Measurements from ENCODE around the gene ERG. TPM values are rescaled to one million over a fixed set of nuclear protein-coding genes. Genes with fewer than 3 reads are reported as not detected.

The ERG gene
- polyA plus RNA-seq, 10 donors, result 15.5 to 24.3 (median 19.6) TPM

DNA sequence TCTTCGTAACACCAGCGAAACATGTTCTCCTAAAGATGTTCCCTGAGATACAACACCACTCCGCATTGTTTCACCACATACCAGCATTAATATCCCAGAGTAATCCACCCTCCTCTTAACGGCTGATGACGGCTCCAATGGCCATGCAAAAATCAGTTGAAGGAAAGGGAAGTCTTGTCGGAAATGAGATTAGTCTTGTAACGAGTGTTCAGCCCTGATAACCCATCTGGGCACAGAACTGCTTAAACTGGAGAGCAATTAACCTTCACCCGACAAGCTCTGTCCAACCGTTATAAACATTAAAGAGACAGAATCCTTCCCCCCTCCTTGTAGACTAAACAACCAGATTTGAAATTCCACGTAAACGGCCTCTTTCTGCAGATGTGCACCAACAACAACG lies 21.9 kb downstream of the ERG start:
- DNase-seq, result no peak

DNA sequence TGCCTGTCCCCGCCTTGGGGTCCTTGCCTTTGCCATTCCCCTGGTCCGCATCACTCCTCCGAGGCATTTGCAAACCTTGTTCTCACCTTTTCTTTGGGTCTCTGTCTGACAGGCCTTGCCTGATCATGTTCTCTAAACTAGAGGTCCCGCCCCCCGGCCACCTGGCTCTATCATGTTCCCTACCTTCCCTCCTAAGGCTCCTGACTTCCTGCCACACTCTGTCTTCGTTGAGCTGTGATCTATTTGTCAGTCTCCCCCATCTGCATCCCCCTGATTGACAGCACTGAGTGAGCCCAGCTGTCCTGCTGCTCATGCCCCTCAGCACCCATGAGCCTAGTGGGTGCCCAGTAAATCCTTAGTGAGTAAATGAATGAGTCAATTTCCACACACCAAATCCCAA lies 22.8 kb downstream of the ERG start:
- DNase-seq, result no peak

DNA sequence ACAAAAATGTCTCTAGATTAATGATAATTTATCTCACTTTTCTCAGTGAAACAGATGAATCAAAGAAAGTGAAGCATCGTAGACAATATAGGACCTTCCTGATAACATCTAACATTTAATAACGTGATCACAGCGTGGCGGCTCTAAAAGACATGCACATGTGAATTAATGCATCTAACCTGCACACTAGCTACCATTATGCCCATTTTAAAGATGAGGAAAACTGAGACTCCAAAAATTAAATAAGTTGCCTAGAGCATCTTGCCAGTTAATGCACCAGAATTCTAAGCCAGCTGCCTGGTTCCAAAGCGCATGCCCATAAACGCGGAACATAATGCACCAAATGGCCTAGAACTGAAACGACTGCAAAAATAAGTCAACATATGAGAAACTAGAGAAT lies 23.5 kb downstream of the ERG start:
- DNase-seq, result no peak

DNA sequence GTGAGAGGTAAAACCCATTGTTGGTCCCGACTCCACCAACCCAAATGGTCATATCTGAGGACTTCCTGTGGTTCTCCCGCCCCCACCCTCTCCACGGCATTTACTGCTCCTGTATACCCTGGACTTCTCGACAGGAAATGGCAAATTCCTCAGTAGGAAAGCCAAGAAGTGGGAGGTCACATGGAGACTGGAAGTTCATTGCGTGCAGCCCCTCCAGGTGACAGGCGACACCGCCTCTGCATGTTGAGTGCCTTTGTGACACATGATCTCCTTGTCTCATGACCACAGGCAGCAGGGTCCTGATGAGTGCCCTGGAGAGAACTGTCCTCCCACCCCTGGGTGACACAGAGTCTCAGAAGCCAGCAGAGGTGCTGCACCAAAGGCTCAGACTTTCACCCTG lies 24.2 kb downstream of the ERG start:
- DNase-seq, result no peak

DNA sequence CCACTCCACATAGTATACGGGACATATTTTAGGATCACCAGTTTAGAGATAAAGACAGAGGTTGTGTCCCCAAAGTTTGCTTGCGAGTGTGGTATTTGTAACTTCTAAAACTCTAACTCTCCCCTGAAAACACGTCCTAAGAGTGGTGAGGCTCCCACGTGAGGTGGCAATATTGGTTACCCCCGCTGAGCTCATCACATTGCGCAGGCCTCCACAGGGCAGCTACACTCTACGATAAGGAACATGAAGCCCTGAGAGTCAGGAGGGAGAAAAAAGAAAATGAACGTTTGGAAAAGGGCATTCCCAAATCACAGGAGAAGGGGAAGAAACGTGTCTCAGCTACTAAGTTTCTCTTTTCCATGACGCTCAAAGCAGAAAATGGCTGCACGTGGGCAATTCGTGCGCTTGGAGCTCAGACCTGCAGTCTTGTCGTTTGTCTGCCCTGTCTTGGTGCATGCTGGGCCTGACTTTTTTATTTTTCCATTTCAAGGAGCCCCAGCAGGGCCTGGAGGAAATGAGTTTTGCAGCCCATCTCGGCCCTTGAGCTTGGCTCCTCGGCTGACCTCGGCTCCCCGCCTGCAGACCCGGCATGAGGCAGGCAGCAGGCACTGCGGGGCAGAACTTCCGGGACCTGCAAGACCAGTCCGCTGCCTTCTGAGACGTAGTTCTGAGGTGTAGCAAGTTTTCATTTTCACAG lies 25.7 kb downstream of the ERG start:
- DNase-seq, result peak in 1 of 3 donors; percentile 52

DNA sequence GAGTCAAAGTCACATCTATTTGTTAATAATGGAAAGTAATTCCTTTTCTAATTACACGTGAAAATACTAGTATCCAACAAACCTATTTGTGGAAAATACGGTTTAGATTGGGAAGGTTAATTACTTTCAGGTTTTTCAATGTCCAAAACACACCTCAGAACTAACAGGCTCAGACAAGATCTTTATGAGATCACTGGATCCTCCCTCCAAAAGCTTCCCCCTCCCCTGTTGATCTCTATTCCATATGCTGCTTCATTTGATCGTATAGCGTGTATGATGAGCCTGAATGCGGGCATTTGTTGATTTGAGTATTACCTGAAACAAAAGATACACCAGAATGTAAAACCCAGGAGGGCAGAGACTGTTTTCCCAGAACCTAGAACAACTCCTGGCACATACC lies 26.5 kb downstream of the ERG start:
- no peak for DNase-seq

DNA sequence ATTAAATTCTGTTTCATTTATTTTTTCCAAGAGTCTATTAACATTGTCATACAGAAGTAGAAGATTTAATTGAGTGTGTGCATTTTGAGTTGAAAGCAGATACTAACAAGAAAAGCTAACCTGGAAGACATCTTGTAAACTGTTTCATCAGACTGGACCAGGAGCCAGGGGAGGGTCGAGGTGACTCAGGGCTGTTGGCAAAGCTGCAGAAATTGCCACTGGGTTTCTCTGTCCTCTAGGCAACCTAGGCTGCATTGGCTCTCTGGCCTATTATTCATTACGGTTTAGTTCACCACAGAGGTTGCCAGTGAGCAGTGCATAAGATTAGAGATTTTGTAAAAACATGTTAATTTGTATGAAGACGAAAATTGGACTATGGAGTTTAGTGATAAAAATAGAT lies 27.5 kb downstream of the ERG start:
- DNase-seq, result no peak

DNA sequence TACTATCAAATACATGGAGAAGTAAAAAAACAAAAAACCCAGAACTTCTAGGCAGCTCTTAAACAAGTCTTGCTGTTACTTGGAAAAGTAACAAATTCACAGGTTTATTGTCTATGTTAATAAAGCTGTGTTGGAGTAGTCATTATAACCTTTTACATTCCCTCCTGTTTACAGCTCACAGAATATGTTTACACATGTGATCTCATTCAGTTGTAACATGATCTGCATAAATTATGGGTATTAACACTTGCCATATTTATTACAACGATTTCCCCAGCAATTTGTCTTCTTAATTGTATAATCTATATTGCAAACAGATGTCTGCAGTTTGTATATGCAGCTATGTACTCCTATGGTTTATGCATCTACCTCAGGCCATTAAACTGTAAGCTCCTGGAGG lies 28.6 kb downstream of the ERG start:
- DNase-seq, result no peak

DNA sequence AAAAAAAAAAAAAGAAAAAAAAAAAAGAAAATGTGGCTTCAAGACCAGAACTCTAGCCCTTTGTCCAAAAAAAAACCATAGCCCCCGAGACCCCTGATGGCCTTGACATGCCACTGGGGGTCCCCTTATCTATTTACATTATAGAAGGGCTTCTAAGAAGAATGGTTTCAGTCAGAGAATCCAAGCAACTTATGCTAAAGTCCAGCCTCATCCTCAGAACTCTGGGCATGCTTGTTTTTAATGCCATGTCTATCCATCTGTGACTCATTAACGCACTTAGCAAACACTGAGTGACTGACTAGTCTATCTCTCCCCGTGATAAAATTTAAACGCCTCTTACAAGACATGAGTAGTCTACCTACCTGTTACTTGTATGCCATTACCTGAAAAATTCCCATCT lies 29.3 kb downstream of the ERG start:
- DNase-seq, result no peak

DNA sequence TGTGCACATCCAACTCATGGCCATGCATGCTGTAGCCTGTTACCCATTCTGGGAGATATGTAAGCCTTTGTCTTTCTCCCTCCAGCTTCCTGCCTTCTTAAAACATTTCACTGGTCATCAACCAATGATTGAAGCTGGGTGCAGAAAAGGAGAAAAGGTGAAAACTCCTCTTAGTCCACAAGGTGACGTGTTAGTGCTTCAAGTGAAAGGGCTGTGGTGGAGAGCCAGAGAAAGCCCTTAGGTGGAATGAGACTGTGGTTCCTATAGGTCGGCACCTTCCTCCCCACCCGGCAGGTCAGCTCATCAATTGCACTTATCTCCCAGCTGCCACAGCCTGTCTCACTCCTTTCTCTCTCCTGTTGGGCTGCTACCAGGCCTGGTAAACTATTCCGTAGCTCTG lies 30.4 kb downstream of the ERG start:
- no peak for DNase-seq

DNA sequence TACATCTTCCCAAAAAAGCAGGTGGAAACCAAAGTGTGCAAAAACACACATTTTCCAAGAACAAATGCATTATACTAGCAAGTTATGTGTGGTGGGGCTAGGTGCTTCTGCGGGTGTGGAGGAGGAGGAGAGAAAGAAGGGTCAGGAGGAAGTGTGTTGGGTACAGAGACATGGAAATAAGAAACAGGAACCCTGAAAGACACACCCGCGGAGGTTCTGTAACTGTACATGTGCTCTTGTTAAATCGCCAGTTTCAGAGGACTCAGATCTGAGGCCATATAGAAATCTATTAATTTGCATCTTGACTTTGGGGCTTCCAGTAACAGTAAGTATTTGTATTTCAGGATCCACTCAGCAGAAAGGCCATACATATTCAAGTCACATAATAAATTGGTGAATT lies 30.9 kb downstream of the ERG start:
- no peak for DNase-seq

DNA sequence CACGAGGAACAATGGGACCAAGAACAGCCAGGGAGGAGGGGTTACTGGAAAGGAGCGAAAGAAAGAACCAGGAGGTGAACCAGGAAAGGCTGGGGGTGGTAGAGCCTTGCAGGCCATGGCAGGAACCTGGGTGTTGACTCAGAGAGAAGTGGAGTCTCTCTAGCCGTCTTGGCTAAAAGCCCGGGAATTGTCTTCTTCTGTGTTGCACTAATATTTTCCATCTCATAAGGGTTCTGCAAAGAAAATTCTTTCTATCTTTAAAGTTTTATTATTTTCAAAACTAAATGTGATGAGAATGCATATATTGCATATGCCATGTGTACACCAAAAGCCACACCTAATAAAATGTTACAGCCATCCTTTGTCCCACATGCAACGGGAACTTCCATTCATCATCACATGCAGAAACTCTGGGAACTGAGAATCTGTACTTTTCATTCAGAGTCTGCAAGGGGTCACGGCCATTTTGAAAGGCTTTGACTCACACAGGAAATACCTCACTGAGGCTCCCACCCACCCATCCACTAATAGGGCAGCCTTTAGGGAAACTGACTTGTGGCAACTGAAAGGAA lies 38.0 kb downstream of the ERG start:
- DNase-seq, result peak in 1 of 3 donors; percentile 64

DNA sequence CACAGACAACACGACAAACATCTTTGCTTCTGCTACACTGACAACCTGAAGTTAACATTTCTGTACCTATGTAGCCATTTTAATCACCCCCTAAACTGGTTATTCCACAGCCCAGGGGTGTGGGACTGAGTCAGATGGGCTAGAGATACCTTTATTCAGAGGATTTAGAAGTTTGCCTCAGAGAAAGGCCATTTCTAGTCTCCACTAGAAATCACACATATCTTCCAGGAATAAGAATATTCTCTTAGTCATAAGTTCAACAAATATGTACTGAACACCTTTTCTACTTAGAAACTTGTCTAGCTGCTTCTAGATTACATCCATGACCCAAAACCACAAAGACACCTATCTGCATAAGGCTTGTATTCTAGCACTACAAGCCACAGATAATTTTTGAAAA lies 38.8 kb downstream of the ERG start:
- DNase-seq, result no peak

DNA sequence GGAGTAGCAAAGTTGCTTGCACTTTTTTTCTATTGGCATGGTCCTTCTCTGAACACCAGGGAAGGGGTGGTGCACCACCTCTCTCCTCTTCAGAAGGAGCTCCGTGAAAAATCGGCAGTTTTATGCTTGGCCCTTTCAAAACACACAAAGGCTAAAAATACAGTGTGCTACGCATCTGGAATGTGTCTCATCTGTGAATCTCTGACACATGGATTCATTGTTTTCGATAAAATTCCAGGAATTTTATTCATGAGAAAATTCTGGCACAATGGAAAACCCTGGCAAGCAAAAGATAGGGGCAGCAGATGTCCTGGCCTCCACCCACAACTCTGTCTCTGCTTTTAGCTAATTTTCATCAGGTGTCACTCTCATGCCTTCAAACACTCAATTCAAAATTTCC lies 42.9 kb downstream of the ERG start:
- DNase-seq, result peak in 2 of 3 donors; percentile 43 to 44

DNA sequence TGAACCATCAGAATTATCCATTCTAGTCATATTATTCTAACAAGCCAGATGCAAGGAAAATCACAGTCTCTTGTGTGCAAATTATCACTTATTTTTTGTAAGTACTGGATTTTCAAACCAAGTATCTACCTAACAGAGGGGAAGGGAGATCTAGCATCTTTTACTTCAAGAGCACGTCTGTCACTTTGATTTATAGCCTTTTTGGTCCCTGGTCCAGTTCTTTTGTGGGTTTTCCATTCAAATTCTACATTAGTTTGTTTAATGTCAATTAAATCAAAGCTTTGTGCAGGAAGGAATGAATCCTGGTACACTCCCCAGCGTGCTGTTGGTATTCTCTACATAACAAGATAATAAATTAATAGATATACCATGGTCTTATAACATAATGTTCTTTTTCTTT lies 43.6 kb downstream of the ERG start:
- no peak for DNase-seq

DNA sequence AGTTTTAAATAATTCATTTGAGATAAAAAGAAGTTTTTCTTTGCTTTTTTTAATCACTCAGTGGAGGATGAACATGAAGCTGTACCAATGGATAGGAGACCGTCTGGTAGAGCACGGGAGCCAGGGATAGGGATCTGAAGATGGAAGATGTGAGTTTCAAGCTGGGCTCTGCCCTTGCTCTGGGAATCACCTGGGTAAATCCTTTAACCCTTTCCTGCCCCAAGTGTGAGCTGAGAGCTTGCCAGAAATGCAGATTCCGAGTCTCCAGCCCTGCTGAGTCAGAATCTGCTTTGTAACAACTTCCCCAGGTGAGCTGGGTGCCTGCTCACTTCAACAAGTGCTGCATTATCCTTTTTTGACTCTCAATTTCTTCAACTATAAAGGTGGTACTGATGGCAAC lies 44.1 kb downstream of the ERG start:
- DNase-seq, result no peak

DNA sequence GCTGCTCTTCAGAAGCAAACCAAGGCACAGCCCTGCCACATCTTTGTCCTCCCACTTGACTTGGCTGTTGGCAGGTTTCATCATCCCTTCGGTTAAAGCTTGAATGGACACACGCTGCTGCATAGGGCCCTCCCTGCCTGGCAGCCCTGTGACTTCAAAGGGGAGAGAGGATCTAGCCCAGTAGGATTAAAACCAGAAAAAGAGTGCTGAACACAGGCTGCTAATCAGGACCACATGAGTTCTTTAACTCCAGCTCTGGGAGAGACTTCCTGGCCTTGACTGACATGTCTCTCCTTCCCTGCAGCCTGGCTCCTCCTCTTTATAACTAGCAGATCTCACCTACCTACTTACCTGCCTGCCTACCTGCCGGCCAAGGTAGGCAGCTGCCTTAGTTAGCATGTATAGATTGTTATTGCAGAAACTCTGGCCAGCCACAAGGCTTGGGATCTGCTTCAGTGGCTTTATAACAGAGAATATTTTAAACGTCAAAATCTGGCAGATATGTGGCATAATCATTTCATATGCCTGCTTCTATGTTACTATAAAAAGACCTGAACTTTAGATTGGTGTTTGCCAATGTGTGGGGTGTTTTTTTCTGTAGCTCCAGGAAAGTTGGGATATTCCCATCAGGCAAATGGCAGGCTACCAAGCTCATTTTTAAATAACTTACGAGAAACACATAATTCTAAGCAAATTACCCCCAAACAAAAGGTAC lies 49.4 kb downstream of the ERG start:
- no peak for DNase-seq

DNA sequence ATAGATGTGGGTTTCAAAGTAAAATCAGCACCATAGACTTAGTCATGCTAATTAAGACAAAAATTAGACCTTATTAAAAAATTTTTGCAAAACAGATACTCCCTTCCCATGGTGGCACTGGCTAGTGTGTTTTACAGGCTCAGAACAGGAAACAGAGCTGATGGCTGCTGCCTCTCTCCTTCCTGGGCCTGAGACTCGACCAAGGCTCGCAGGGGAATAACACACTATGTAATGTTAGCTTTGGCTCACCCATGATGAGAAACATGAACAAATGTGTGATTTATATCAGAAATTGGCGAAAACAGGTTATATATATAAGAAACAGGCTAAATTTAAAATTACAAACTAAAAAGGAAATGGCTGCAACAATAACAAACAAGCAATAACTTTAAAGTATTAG lies 50.7 kb downstream of the ERG start:
- no peak for DNase-seq

DNA sequence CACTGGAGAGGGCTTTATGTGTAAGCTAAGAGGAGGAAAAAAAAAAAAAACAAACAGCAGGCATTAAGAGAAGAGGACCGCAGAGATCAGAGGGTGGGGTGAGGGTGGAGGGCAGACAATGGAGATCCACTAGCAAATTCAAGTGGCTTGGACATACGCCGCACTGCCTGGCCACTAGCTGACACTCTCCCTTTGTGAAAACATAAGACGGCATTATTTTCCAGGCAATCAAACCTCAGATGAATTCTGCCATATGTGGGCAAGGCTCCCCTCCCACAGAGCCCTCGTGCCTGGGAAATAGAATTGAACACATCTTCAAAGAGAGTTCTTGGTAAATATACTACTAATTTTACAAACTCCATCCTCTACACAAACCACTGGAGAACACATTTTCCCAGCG lies 53.6 kb downstream of the ERG start:
- no peak for DNase-seq

DNA sequence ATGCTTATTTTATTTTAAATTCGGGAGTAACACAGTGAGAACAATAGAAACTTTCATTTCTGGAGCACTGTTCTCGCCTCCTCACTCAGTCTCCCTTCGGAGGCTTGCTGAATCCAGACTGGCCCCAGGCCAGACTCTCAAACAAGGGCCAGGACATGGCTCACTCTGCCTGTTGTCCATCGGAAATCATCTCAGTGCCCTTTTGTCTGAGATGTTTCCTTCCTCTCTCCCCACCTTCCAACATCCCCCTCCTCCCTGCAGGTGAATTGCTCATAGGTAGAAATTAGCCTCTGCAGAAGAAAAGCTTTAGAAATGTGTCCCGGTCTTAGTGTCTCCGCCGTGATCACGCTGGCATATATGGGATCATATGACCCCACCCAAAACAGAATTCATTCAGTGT lies 55.2 kb downstream of the ERG start:
- no peak for DNase-seq

DNA sequence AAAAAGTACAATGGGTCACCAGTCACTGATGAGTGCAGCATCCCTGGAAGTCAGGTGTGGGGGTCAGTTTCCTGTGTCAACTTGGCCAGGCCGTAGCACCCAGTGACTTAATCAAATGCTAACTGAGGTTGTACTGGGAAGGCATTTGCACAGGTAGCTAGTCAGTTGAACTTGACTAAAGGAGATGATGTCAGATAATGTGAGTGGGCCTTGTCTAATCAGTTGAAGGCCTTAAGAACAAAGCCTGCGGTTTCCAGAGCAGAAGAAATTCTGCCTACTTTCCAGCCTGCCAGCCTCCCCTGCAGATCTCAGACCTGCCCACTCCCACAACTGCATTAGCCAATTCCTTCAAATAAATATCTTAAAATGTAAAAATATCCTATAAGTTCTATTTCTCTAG lies 57.1 kb downstream of the ERG start:
- no peak for DNase-seq

DNA sequence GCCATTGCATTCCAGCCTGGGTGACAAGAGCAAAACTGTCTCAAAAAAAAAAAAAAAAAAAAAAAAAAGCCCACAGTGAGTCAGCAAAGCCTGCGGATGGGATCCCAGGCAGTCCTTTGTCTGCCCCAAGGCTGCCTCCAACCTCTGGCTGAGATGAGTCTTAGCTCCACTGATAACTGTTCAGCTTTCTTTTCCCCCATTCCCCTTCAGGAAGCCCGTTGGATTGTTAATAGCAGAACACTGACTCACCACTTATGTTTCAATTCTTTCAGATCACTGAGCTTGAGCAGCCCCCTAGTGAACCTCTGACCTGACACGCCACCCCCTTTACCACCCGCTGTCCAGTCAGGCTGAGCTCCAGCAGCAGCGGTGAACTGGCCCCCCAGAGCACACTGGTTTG lies 57.5 kb downstream of the ERG start:
- peak in 1 of 3 donors; percentile 90 for DNase-seq

DNA sequence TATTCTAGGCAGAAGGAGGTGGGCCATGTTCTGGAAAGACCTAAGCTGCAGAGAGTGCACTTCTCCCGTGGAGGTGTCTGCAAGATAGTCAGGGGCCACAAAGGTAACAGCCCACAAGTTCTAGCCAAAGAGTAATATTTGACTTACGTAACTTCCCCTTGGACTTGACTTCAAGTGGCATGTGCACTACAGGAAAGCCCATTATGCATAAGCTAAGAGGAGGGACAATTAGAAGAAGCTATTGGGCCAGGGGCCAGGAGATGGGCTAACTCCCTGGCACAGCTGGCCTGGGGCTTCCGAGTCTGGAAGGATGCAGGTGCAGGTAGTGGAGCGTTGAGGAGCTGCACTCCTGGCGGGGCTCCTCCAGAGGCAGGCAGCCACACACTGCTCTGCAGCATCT lies 58.3 kb downstream of the ERG start:
- no peak for DNase-seq

DNA sequence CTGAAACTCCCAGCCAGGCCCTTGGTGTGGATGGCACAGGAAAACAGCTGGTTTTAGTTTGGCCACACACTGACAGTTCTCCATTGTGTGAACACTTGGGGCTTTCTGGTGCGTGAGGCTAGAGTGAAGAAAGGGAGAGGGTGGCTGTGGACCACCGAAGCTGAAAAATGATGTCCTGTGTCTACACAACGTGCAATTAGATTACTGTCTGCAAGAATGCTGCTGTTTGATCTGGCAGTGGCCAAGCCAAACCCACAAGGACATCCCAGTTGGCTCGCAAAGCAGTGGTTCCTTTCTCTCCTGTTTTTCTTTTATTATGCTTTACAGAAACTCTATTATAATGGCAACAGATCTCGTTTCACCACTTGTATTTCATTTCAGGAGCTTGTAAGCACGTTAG lies 58.9 kb downstream of the ERG start:
- DNase-seq, result no peak

Measured in muscle of back (tissue), 11 donors.